Esophagus muscularis mucosa (tissue), 4 donors: Measurements from ENCODE around the gene RGS3. TPM values are rescaled to one million over a fixed set of nuclear protein-coding genes. Genes with fewer than 3 reads are reported as not detected.

Experiments
- DNase-seq: peaks from one replicate; pipeline ENCODE4 v3.0.0-alpha.2; 2017; ENCODE audit errors: extremely low spot score
- H3K27ac ChIP-seq, 4 donors: fragments of 200-600 bp; sonication (generic); replicated peaks in 1 of 4; 1 replicate in 3 of 4; 2 replicates in 1 of 4; pipeline ENCODE4 v1.5.1; 2016 to 2019; ENCODE audit warnings: mild to moderate bottlenecking in 1 of 4
- H3K27me3 ChIP-seq, 4 donors: fragments of 200-600 bp; sonication (generic); one replicate each; pipeline versions ENCODE4 v1.5.1 to v1.6.0; 2016 to 2019
- H3K36me3 ChIP-seq, 4 donors: fragments of 200-600 bp; sonication (generic); one replicate each; pipeline ENCODE4 v1.5.1; 2016 to 2019
- H3K4me1 ChIP-seq, 4 donors: fragments of 200-600 bp; sonication (generic); one replicate each; pipeline ENCODE4 v1.5.1; 2016 to 2019
- H3K4me3 ChIP-seq, 4 donors: fragments of 200-600 bp; sonication (generic); 1 replicate in 2 of 4; 2 replicates in 2 of 4; pipeline ENCODE4 v1.5.1; 2016 to 2019; ENCODE audit warnings: mild to moderate bottlenecking in 4 of 4, moderate library complexity in 1 of 4
- H3K9me3 ChIP-seq, 4 donors: fragments of 200-600 bp; sonication (generic); 1 replicate in 3 of 4; 2 replicates in 1 of 4; pipeline ENCODE4 v1.5.1; 2016 to 2019
- EP300 ChIP-seq: sonication (generic); formaldehyde crosslinking; IDR thresholded peaks from one replicate; pipeline ENCODE4 v1.6.1; 2017; ENCODE audit warnings: antibody characterized with exemption
- POLR2A ChIP-seq: fragments of 450-650 bp; IDR thresholded peaks from one replicate; pipeline ENCODE4 v1.6.1; 2017; ENCODE audit warnings: antibody characterized with exemption, moderate library complexity, mild to moderate bottlenecking, low read depth
- POLR2AphosphoS5 ChIP-seq, 2 donors: sonication (generic); formaldehyde crosslinking; IDR thresholded peaks; one replicate each; pipeline ENCODE4 v1.6.1; 2017; ENCODE audit warnings: antibody characterized with exemption in 2 of 2
- whole genome bisulfite sequencing: methylation state at CpG from one replicate; pipeline ENCODE4 v1.1.5; 2018; 5-methylcytosine and 5-hydroxymethylcytosine counted together
- intact Hi-C: fragments of 100-400 bp; cut with DNase I; formaldehyde crosslinking; loops from one replicate; pipeline ENCODE4 v1.15.1; 2023
- total RNA-seq, 4 donors: library from RNA; depleted of rRNA; stranded (reverse); fragments of >200 nt; gene quantifications; one replicate each; pipeline versions ENCODE4 v1.1.0 to v1.2.1, GENCODE V29; 2016
- TF ChIP-seq, protein P1 (sequence below), 3 experiments: fragments of 200-600 bp in 2 of 3; fragments of 450-650 bp in 1 of 3; sonication (generic) in 2 of 3; IDR thresholded peaks; one replicate each; pipeline ENCODE4 v1.5.1; 2017 to 2019; ENCODE audit warnings: antibody characterized with exemption in 3 of 3, mild to moderate bottlenecking in 2 of 3, moderate library complexity in 1 of 3

The RGS3 gene
- total RNA-seq, 4 donors from 2014 or later, result 37.3 to 121 (median 68.5) TPM

DNA sequence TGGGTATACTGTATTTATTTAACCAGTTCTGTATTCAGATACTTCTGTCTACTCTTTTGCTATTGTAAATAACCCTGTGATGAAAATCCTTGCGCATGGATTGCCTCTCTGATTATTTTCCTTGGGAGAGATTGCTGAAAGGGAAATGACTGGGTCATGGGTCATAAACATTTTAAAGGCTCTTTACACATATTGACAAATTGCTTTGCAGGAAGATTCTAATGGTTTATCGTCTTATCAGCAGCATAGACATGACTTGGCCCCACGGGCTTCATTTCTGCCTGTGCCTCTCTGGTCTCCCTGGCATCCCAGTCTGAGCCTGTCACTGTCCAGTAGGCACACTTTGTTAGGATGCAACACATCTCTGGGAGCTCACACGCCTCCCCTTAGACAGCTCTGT lies 52.3 kb downstream of the RGS3 start:
- peaks cover 4 to 40% (median 29%) of the 10 kb centered on the region in 4 donors for H3K4me1 ChIP-seq
- DNase-seq, result no peak
- H3K27me3 ChIP-seq, result no peaks in the 10 kb centered on the region
- TF ChIP-seq, protein P1, sequence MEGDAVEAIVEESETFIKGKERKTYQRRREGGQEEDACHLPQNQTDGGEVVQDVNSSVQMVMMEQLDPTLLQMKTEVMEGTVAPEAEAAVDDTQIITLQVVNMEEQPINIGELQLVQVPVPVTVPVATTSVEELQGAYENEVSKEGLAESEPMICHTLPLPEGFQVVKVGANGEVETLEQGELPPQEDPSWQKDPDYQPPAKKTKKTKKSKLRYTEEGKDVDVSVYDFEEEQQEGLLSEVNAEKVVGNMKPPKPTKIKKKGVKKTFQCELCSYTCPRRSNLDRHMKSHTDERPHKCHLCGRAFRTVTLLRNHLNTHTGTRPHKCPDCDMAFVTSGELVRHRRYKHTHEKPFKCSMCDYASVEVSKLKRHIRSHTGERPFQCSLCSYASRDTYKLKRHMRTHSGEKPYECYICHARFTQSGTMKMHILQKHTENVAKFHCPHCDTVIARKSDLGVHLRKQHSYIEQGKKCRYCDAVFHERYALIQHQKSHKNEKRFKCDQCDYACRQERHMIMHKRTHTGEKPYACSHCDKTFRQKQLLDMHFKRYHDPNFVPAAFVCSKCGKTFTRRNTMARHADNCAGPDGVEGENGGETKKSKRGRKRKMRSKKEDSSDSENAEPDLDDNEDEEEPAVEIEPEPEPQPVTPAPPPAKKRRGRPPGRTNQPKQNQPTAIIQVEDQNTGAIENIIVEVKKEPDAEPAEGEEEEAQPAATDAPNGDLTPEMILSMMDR (IDR thresholded peaks at IDR 0.05), result no peak
- TF ChIP-seq POLR2A (no peak), EP300 (no peak), POLR2AphosphoS5 (IDR thresholded peaks at IDR 0.05) (no peak)
- intact Hi-C loops, result no loop called here
- H3K36me3 ChIP-seq, result peaks cover 26 to 82% (median 65%) of the 10 kb centered on the region in 4 donors
- no peak overlapping the region for H3K4me3 ChIP-seq
- 92% methylated on average over 4 of the region's 4 CpGs for WGBS
- no peaks in the 10 kb centered on the region for H3K9me3 ChIP-seq
- H3K27ac ChIP-seq, result no peak overlapping the region

DNA sequence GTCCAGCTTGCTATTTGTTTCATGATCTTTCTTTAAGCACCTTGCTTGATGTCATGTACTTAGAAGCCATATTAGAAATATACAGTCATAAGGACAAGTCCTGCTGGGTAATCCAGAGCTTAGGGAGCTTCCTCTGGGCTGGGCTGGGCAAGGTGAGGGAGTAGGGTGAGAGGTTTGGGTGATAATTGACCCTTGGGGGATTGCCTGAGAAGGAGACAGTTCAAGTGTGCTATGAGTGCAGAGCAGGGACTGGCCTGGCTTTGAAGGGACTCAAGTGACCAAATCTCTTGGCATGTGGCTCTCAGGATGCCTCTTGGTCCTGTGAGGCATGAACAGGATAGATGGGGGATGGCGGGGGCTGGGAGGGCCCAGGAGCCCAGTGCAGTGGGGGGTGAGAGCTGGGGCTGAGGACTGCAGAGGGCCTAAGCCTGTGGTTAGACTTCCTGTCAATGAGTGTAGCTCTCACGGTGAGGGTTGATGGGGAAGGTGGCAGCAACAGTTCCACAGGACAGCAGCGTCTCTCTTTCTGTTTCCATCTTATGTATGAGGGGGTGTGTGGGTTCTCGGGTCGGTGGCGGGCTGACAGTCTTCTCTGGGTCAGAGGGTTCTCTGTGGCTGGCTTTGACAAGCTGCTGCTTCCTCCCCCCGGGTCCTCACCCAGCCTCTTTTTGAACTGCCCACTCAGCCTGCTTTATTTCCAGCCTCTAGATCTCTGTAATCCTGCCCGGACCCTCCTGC lies 53.5 kb downstream of the RGS3 start:
- Histone ChIP-seq H3K27ac (peak overlapping the region in 3 of 4 donors; percentile 12 to 31 (median 26)), H3K27me3 (no peaks in the 10 kb centered on the region)
- intact Hi-C loops, result no loop called here

DNA sequence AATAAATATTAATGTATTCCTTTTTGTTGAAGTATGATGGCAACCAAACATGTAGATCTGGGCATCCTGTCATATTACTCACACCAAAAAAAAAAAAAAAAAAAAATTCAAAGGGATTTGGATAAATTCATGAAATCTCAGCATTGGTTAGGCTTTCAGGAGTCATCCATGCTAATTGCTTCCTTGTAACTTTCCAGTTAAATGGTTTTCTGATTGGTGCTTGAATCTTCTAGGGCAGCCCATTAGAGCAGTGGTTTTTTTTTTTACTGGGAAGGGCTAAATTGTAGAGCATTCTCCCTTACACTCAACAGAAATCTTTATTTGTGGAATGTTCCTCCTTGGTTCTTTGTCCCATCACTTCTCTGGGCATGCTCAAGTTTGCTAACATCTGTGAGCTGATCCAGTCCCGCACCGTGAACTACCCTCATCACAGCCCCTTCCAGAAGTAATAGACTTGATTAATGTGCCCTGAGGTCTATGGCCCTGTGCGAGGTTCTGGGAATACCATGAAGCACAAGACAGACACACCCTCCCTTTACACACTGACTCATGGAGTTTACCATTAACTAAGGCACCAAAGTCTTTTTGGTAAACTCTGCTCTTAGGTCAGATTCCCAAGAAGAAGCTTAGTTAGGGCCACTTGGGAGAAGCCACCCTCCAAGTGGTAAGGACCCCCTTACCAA lies 56.0 kb downstream of the RGS3 start:
- 81% methylated on average over 3 of the region's 3 CpGs for WGBS
- H3K9me3 ChIP-seq, result no peaks in the 10 kb centered on the region
- peaks cover 37 to 64% (median 51%) of the 10 kb centered on the region in 4 donors for H3K4me1 ChIP-seq
- H3K27ac ChIP-seq, result peak overlapping the region; percentile 5 to 83 (median 44)
- no peak for DNase-seq
- no peak overlapping the region for H3K4me3 ChIP-seq
- H3K36me3 ChIP-seq, result peaks cover 23 to 61% (median 44%) of the 10 kb centered on the region in 4 donors
- H3K27me3 ChIP-seq, result no peaks in the 10 kb centered on the region
- no peak for TF ChIP-seq POLR2A
- intact Hi-C loops, result no loop called here

More for the DNA sequence above, 53.5 kb downstream of the RGS3 start:
- Histone ChIP-seq H3K4me3 (no peak overlapping the region), H3K4me1 (peaks cover 12 to 40% (median 27%) of the 10 kb centered on the region in 4 donors), H3K36me3 (peaks cover 26 to 82% (median 64%) of the 10 kb centered on the region in 4 donors), H3K9me3 (no peaks in the 10 kb centered on the region)
- TF ChIP-seq EP300, result no peak
- TF ChIP-seq POLR2AphosphoS5 (IDR thresholded peaks at IDR 0.05), result no peak
- TF ChIP-seq, protein P1 (IDR thresholded peaks at IDR 0.05), result no peak
- TF ChIP-seq POLR2A, result no peak
- no peak for DNase-seq
- 75% methylated on average over 8 of the region's 8 CpGs for WGBS

DNA sequence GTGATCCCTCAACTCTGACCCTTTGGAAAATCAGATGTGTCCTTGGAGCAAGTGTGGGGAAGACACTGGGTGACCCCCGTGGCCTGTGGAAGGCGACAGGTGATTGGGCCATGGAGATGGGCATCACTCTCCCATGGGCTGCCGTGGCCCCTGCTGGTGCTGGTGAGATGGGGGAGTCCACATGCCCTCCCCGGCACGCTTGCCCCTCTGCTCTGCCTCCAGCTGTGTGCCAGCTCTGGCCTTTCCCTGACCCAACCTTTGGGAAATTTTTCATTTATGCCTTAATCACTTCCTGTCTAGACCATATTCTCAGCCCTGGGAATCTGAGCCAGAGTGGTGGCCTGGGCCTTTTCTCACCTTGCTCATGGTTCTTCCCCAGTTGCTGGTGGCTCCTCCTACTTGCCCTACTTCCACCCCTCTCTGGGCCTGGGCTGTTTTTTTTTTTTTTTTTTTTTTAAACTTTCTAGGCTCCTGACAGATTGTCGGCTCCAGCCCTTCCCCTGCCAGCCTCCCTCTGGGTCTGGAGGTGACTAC lies 56.6 kb downstream of the RGS3 start:
- intact Hi-C loops, result no loop called here

More for the DNA sequence above, 56.6 kb downstream of the RGS3 start:
- Histone ChIP-seq H3K4me3 (no peak overlapping the region), H3K27me3 (no peaks in the 10 kb centered on the region), H3K4me1 (peaks cover 44 to 71% (median 57%) of the 10 kb centered on the region in 4 donors), H3K27ac (peak overlapping the region; percentile 5 to 83 (median 44)), H3K9me3 (no peaks in the 10 kb centered on the region), H3K36me3 (peaks cover 23 to 55% (median 38%) of the 10 kb centered on the region in 4 donors)
- TF ChIP-seq, protein P1 (IDR thresholded peaks at IDR 0.05), result no peak
- TF ChIP-seq POLR2A, result no peak
- DNase-seq, result no peak
- WGBS, result 57% methylated on average over 1 of the region's 6 CpGs
